GM21367 (cell line): ENCODE results near the gene PNPLA7.
"Not testable (repeated sequence)": the region's sequence is repeated elsewhere in the genome, so short reads cannot be mapped to it uniquely, and the experiment has no call there.

Source experiments
- ATAC-seq: cut with Tn5 transposase; IDR thresholded peaks from one replicate; pipeline ENCODE4 v1.9.1; 2021; ENCODE audit not compliant: unreplicated experiment

PNPLA7 gene

DNA sequence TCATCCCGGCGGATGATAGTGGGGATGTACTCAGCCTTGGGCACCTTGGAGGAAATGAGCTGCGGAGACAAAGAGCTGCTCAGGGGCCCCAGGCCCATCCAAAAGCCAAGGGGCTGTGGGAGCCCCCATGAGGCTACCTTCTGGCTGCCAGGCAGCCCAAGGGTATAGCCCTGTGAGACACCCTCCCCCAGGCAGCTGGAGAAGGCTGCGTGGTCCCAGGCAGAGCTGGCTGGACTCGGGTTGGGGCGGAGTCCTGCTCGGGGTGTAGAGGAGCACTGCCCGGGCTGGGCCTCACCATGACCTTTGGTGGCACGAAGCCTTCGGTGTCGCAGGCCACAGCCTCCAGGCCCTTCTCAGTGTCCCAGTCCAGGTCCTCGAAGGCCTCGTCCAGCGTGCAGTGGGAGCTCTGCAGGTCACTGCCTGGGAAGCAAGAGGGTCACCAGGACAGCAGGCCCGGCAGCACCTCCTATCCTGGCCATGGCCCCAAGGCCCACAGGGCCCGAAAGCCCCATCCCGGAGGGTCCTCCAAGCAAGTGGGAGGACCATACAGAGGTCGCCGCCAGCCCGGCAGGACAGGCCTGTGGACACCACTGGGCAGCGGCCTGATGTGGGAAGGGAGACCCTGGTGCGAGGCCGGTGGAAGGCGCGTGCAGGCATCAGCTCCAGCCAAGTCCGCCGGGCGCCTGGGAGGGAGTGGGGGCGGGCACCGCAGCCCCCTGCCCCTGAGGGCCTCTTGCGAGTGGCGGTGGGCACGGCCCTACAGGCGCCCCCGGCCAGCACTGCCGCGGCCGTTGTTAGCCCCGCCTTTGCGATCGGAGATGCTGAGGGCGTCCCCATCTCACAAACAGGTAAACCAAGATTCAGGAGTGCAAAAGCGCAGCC, 97.2 kb downstream of the PNPLA7 start:
- ATAC-seq, result no peak

DNA sequence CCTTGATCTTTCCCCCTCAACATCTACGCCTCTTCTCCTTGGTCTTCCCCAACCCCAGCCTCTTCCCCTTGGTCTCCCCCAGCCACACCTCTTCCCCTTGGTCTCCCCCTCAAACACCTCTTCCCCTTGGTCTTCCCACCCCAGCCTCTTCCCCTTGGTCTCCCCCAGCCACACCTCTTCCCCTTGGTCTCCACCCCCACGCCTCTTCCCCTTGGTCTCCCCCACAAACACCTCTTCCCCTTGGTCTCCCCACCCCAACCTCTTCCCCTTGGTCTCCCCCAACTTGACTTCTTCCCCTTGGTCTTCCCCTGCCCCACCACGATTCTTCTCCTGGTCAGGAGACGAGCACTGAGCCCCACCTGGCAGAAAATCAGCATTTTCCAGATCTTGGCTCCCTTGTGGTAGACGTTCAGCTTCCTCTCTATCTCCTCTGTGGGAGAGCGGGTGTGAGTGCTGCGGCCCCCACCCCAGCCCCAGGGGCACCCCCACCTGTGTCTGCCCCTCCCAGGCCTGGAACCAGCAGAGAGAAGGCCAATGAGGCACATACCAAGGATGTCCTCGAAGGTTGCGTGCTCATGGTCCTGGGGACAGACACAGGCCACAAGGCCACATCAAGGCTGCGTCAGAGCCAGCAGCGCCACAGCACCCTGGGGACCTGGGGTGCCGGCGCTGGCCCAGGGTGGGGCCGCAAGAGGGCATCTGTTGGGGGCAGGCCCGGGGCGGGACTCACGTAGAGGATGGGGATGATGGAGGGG, 98.0 kb downstream of the PNPLA7 start:
- no peak for ATAC-seq

DNA sequence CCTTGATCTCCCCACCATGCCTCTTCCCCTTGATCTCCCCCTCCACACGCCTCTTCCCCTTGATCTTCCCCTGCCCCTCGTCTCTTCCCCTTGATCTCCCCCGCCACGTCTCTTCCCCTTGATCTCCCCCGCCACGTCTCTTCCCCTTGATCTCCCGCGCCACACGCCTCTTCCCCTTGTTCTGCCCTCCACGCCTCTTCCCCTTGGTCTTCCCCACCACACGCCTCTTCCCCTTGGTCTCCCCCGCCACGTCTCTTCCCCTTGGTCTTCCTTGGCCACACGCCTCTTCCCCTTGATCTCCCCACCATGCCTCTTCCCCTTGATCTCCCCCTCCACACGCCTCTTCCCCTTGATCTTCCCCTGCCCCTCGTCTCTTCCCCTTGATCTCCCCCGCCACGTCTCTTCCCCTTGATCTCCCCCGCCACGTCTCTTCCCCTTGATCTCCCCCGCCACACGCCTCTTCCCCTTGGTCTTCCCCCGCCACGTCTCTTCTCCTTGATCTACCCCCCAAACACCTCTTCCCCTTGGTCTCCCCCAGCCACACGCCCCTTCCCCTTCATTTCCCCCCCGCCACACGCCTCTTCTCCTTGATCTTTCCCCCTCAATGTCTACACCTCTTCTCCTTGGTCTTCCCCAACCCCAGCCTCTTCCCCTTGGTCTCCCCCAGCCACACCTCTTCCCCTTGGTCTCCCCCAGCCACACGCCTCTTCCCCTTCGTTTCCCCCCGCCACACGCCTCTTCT, 98.8 kb downstream of the PNPLA7 start:
- ATAC-seq, result not testable (repeated sequence)

DNA sequence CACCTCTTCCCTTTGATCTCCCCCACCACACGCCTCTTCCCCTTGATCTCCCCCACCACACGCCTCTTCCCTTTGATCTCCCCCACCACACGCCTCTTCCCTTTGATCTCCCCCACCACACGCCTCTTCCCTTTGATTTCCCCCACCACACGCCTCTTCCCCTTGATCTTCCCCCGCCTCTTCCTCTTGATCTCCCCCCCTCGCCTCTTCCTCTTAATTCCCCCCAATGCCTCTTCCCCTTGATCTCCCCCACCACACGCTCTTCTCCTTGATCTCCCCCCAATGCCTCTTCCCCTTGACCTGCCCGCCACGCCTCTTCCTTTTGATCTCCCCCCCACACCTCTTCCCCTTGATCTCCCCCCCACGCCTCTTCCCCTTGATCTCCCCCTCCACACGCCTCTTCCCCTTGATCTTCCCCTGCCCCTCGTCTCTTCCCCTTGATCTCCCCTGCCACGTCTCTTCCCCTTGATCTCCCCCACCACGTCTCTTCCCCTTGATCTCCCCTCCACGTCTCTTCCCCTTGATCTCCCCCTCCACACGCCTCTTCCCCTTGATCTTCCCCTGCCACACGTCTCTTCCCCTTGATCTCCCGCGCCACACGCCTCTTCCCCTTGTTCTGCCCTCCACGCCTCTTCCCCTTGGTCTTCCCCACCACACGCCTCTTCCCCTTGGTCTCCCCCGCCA, 99.5 kb downstream of the PNPLA7 start:
- not testable (repeated sequence) for ATAC-seq

DNA sequence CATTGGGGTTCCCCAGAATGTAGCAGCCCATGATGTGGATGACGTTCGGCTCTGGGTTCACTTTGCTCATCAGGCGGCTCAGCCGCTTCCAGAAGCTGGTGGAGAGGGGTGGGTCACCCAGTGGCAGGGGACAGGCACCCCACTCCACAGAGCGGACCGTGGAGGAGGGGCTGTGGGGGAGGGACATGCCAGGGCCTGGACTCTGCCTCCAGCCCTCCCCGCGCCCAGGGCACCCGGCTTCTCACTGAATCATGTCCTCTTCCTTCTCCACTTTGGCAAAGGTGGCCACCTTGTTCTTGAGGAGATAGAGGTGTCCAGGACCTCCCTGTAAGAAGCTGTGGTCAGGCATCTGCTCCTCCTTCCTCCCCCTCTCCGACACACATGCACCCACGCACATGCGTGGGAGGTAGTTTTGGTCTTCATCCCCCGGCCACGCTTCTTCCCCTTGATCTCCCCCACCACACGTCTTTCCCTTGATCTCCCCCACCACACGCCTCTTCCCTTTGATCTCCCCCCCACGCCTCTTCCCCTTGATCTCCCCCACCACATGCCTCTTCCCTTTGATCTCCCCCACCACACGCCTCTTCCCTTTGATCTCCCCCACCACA, 100.2 kb downstream of the PNPLA7 start:
- no peak for ATAC-seq

DNA sequence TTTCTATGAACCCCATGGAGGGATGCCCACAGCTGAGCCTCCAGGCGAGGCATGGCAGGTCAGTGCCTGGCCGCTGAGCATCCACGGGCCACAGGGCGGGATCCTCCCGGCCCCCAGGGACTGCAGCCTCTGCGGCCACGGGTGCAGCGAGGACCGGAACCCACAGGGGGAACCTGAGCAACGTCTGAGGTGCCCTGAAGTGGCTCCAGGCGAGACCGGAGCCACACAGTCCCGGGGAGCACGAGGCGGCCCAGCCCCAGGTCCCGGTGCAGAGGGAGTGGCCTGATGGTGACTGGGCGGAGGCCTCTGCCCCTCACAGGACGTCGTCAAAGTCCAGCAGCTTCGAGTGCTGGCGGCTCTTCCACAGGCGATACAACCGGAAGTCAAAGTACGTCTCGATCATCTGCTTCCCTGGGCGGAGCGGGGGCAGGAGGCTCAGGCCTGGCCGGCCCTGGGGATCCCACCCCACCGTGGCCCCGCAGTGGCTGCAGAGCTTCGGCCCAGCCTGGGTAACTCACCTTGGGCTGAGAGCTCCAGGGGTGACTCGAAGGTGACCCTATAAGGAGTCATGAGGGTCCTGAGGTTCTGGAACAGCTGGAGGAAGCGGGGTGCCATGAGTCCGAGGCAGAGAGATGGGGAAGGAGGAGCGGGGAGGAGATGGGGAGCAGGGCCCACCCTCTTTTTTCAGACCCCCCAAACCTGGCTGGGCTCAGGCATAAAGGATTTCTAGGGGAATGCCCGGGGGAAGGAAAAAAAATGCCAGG, 100.9 kb downstream of the PNPLA7 start:
- no peak for ATAC-seq

DNA sequence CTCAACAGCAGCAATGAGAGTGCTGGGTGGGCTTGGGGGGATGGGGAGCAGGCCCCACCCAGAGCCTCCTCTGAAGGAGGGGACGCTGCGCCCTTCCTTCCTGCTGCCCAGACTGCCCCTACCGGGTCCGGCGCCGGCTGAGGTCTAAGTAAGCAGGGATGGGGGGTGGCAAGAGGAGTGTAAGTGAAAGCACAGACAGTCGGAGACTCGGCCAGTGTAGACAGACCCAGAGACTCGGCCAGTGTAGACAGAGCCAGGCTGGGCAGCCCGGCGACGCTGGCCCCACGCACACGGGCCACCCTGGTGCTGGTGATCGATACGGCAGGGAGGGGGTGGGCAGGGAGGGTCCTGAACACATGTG, 101.6 kb downstream of the PNPLA7 start:
- ATAC-seq, result no peak

DNA sequence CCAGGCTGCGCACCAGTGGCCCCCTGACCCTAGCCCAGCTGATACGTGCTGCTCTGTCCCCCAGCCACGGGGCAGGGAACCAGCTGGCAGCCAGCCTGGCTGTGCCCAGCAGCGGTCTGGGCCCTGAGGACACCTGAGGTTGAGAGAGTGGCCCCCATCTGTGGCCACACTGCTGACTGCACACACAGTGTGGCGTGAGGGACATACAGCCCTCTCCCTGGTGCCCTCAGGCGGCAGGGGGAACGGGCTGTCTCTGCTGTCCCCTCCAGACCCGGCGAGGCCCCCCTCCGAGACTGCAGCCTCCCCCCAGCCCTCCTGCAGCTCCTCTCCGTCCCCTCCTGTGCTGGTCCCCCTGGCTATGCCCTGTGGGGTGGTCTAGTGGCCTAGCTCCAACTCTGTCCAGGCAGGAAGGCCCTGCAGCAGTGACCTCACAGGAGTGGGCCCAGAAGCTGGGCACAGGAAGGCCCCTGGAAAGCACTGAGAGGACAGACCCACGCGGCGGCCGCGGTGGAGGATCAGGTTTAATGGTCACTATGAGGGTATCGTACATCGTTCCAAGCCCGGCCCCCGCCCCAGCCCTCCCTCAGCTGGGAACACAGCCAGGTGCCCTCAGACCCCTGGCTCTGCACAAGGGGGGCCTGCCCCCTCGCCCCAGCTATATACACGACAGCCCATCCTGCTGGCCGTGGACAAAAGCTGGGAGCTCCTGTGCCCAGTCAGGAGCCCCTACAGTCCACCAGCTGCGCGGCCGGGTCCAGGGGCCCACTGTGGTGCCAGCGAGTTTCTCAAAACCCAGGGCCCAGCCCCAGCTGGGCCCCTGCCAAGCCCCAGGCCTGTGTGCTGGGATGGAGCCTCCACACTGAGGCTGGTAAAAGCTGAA, 102.2 kb downstream of the PNPLA7 start:
- no peak for ATAC-seq

DNA sequence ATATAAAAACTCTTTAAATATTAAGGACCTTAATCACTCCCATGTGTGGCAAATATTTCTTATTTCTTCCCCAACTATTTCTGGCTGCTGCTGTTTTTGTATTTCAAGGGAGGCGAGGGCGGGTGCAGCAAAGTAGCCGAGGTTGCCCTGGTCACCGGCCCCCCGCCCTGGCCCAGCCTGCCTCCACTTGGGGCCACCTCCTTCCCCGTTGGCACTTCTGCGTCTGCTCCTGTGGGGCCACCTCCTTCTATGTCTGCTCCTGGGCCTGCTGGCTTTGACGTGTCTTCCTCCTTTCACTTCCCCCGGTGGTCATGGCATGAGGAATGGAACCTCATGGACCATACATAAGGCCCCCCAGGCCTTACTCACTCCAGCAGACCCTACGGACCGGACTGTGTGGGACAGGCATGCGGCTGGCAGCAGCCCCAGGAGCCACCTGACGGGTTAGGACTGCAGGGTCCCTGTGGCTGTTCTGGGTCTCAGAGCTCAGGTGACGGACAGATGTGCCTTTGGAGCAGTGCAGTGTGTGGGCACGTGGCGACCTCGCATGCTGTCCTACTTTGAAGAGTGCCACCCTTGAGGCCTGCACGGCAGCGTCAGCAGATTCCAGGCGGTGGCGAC, 103.2 kb downstream of the PNPLA7 start:
- no peak for ATAC-seq

DNA sequence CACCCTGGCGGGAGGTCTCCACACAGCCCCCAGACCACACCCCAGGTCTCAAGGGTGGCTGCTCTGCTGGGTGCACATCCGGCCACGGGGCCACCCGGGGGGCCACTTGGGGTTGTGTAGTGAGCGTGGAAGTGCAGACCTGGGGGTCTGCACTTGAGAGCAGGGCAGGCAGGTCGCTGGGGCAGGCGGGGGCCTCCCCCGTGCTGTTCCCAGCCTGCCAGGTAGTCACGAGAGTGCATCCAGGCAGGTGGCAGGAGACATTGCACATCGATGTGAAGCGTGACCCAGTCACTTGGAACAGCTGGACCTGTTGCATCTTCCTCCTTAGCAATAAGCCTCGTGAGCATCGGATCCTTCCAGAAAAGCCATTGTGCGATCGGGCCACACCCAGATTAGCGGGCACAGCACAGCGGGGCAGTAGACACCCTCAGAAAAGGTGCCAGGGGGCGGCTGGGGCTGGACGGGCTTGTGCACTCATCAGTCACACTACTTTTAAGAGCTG, 104.2 kb downstream of the PNPLA7 start:
- ATAC-seq, result no peak

DNA sequence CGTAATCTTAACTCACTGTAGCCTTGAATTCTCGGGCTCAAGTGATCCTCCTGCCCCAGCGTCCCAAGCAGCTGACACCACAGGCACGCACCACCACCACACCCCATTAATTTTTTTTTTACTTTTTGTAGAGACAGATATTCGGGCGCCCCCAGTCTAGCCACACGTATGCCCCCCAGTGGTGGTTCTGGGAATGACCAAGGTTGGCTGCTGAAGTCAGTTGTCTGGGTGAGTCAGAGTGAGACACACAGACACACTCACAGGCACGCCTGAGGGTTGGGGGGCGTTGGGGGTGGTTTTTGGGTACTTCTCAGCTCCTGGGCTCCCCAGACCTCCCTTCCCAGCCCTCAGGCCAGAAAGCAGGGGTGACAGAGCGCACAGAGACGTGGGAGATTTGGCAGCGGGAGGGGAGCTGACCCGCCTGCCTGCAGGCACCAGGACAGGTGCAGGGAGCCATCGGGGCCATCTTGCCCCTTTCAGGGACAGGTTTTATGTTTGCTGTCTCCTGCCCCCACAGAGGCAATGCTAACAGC, 104.9 kb downstream of the PNPLA7 start:
- ATAC-seq, result peak; percentile 51

DNA sequence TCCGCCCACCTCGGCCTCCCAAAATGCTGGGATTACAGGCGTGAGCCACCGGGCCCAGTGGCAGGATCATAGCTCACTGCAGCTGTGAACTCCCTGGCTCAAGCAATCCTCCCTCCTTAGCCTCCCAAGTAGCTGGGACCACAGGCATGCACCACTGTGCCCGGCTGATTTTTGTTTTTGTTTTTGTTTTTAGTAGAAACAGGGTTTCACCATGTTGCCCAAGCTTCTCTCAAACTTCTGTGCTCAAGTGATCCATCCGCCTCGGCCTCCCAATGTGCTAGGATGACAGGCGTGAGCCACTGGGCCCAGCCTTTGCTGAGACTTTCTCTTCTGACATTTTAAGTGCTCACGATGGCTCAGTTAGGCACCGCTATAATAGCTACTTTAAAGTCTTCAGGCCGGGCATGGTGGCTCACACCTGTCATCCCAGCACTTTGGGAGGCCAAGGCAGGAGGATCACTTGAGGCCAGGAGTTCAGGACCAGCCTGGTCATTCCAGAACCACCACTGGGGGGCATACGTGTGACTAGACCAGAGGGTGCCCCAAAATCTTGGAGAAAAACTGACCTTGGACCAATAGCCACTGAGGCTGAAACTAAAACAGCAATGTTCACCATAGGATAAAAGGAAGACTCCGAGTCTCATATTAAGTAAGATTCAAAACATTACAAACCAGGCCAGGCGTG, 106.0 kb downstream of the PNPLA7 start:
- ATAC-seq, result no peak

DNA sequence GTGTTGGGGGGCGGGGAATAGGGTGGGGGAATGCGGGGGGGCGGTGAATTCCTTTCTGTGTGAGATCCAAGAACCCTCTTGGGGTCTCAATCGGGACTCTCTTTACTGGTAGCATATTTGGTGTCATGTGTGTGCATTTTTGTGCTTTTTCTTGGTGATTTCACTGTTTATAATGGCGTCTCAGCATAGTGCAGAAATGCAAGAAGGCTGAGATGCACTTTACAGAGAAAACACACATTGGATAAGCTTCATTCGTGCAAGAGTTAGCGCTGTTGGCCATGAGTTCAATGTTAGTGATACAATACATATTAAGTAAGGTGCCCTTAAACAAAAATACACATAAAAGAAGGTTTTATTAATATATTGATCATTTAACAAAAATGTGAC, 108.3 kb downstream of the PNPLA7 start:
- no peak for ATAC-seq

DNA sequence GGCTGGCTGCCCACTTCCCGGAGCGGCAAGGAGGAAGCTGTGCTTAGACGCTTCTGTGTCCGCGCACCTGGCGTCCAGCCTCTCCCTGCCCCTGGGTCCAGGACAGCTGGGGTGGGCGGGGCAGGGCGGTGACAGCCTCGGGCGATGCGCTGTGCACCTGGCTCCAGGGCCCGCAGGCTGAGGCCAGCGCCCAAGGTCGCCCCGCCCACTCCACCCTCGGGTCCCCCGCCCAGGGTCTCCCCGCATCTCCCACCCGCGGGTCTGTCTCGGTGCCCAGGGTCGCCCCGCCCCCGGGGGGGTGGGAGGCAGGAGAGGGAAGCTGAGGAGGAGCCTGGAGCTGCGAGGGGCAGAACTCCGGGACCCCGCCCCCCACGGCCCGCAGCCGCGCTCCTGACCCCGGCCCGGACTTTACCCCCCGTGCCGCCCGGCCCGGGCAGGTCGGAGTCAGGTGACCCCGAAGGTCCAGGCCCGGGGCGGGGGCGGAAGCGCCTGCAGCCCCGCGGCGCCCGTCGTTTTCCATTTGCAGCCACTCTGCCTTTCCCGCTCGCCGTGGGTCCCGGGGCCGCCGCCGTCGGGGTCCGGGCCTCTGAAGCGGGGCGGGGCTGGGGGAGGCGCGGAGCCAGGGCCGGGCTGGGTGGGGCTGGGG, 108.8 kb downstream of the PNPLA7 start, which contains the start of gene ENTPD8:
TSS of gene ENTPD8 (minus strand) at position 69 of the 646 bp plus-strand sequence. CDS start 3,072 bp downstream, outside the sequence.
- no peak for ATAC-seq

DNA sequence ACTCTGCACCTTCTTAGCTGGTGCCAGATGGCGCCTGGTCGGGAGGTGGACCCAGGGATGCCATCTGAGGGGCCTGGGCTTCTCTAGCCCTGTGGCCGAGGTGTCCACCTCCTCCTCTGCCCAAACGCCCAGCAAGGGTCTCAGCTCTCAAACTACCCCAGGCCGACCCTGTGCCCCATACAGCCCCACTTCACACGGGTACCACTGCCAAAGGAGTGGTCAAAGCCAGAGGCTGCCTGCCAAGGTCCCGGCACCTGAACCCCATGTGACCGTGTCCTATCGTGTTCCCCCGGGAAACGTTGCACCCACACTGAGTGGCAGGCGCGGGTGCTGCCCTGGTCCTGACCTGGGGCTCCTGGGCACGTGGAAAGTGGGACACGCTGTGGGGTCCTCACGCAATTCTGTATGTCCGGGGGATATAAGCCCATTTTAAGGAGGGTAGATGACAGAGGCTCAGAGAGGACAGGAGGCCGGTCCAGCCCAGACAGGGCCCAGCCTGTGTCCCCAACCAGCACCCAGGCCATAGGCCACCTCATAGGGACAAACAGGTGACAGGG, 111.0 kb downstream of the PNPLA7 start:
- ATAC-seq, result no peak

DNA sequence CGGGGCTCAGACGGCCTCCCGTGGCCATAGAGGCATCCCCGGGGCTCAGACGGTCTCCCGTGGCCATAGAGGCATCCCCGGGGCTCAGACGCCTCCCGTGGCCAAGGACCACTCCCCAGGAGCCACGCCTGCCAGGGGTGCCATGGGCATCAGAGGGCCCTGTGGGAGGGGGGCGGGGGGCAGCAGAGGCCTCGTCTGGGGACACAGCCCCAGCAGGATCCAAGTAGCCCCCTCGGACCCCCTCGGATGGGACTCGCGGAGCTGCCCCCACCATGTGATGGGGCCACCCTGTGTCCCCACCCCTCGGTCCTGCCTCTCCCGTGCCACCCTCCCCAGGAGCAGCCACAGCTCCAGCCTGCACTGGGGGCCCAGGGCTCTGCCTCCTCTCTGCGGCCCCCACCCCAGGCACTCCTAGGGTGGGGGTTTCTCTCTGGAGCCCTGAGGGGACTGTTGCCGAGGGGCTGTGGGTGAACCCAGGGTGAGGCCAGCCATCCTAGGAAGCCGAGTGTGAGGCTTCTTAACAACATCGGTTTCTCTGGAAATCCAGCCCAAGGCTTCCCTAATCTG, 111.5 kb downstream of the PNPLA7 start:
- no peak for ATAC-seq
